ENCODE data around the gene IL23R. TPM values are rescaled to one million over a fixed set of nuclear protein-coding genes. Genes with fewer than 3 reads are reported as not detected.

The IL23R gene
- total and polyA plus RNA-seq, 2 of the 8 experiments (the other 6 are each of a cell fraction or from before 2014, with no cell fraction given), result not detected

DNA sequence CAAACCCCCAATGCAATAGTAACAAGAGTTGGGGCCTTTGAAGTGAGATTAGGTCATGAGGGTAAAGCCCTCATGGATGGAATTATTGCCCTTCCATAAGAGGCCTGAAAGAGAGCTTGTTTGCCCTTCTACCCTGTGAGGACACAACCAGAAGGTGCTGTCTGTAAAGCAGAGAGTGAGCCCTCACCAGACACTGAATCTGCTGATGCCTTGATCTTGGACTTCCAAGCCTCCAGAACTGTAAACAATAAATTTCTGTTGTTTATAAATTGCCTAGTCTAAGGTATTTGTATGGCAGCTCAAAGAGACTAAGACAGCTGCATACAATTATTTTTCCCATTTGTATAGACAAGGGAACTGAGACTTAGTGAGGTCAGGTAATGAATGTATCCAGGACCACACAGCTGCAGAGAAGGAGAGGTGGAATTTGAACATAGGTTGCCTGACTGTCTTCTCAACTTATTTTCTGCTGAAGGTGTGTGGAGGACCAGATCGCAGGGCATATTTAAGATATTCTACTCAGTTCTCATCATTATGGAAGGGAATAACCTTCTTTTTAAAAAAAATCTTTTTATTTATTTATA is 18.7 kb downstream of the IL23R start (continued):
- TF ChIP-seq, protein P1, sequence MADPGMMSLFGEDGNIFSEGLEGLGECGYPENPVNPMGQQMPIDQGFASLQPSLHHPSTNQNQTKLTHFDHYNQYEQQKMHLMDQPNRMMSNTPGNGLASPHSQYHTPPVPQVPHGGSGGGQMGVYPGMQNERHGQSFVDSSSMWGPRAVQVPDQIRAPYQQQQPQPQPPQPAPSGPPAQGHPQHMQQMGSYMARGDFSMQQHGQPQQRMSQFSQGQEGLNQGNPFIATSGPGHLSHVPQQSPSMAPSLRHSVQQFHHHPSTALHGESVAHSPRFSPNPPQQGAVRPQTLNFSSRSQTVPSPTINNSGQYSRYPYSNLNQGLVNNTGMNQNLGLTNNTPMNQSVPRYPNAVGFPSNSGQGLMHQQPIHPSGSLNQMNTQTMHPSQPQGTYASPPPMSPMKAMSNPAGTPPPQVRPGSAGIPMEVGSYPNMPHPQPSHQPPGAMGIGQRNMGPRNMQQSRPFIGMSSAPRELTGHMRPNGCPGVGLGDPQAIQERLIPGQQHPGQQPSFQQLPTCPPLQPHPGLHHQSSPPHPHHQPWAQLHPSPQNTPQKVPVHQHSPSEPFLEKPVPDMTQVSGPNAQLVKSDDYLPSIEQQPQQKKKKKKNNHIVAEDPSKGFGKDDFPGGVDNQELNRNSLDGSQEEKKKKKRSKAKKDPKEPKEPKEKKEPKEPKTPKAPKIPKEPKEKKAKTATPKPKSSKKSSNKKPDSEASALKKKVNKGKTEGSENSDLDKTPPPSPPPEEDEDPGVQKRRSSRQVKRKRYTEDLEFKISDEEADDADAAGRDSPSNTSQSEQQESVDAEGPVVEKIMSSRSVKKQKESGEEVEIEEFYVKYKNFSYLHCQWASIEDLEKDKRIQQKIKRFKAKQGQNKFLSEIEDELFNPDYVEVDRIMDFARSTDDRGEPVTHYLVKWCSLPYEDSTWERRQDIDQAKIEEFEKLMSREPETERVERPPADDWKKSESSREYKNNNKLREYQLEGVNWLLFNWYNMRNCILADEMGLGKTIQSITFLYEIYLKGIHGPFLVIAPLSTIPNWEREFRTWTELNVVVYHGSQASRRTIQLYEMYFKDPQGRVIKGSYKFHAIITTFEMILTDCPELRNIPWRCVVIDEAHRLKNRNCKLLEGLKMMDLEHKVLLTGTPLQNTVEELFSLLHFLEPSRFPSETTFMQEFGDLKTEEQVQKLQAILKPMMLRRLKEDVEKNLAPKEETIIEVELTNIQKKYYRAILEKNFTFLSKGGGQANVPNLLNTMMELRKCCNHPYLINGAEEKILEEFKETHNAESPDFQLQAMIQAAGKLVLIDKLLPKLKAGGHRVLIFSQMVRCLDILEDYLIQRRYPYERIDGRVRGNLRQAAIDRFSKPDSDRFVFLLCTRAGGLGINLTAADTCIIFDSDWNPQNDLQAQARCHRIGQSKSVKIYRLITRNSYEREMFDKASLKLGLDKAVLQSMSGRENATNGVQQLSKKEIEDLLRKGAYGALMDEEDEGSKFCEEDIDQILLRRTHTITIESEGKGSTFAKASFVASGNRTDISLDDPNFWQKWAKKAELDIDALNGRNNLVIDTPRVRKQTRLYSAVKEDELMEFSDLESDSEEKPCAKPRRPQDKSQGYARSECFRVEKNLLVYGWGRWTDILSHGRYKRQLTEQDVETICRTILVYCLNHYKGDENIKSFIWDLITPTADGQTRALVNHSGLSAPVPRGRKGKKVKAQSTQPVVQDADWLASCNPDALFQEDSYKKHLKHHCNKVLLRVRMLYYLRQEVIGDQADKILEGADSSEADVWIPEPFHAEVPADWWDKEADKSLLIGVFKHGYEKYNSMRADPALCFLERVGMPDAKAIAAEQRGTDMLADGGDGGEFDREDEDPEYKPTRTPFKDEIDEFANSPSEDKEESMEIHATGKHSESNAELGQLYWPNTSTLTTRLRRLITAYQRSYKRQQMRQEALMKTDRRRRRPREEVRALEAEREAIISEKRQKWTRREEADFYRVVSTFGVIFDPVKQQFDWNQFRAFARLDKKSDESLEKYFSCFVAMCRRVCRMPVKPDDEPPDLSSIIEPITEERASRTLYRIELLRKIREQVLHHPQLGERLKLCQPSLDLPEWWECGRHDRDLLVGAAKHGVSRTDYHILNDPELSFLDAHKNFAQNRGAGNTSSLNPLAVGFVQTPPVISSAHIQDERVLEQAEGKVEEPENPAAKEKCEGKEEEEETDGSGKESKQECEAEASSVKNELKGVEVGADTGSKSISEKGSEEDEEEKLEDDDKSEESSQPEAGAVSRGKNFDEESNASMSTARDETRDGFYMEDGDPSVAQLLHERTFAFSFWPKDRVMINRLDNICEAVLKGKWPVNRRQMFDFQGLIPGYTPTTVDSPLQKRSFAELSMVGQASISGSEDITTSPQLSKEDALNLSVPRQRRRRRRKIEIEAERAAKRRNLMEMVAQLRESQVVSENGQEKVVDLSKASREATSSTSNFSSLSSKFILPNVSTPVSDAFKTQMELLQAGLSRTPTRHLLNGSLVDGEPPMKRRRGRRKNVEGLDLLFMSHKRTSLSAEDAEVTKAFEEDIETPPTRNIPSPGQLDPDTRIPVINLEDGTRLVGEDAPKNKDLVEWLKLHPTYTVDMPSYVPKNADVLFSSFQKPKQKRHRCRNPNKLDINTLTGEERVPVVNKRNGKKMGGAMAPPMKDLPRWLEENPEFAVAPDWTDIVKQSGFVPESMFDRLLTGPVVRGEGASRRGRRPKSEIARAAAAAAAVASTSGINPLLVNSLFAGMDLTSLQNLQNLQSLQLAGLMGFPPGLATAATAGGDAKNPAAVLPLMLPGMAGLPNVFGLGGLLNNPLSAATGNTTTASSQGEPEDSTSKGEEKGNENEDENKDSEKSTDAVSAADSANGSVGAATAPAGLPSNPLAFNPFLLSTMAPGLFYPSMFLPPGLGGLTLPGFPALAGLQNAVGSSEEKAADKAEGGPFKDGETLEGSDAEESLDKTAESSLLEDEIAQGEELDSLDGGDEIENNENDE (IDR thresholded peaks at IDR 0.05; ENCODE audit: insufficient replicate concordance, low read length), result no peak
- TF ChIP-seq KDM5A (IDR thresholded peaks at IDR 0.05; ENCODE audit: low read length), result no peak
- no peak for TF ChIP-seq SP1 (IDR thresholded peaks at IDR 0.05; ENCODE audit: low read depth, low read length)
- TF ChIP-seq PHF8 (conservative IDR thresholded peaks at IDR 0.05; ENCODE audit: low read depth, low read length), result no peak
- TF ChIP-seq KDM4A (IDR thresholded peaks at IDR 0.05; ENCODE audit: low read depth, low read length, severe bottlenecking), result no peak
- no peak for TF ChIP-seq KDM1A (IDR thresholded peaks at IDR 0.05; ENCODE audit: borderline replicate concordance, low read length)
- no peak for TF ChIP-seq CHD1 (IDR thresholded peaks at IDR 0.05; ENCODE audit: low read depth, low read length)
- no peak for TF ChIP-seq RXRA (IDR thresholded peaks at IDR 0.05; ENCODE audit: insufficient read depth, low read depth, low read length)
- TF ChIP-seq TCF12 (IDR thresholded peaks at IDR 0.05; ENCODE audit: low read depth, low read length), result no peak
- no peak for TF ChIP-seq SIRT6 (IDR thresholded peaks at IDR 0.05; ENCODE audit: low read length)
- TF ChIP-seq HDAC2 (IDR thresholded peaks at IDR 0.05; ENCODE audit: borderline replicate concordance in 1 of 2, low read depth in 2 of 2, low read length in 2 of 2), result no peak
- TF ChIP-seq TEAD4 (IDR thresholded peaks at IDR 0.05; ENCODE audit: low read depth, low read length), result no peak

All from H1 (cell line).